GM13977 (cell line): ENCODE data around the gene LDLRAD4.

Experiments
- DNase-seq: peaks from one replicate; pipeline ENCODE4 v3.0.0; 2012; ENCODE audit warnings: low spot score
- in situ Hi-C: fragments of 300-500 bp; cut with MboI; formaldehyde crosslinking; loops from one replicate; pipeline ENCODE4 v1.12.0; 2022; ENCODE audit warnings: low sequenced_read_pairs, low pct_unique_long_range_greater_than_20kb, mixed read lengths, inconsistent platforms; ENCODE audit not compliant: unreplicated experiment
- TF ChIP-seq, protein P1 (sequence below): IDR thresholded peaks from 2 replicates; pipeline ENCODE4 v1.5.1; 2012; ENCODE audit warnings: mild to moderate bottlenecking, control low read depth; ENCODE audit not compliant: insufficient read depth; ENCODE audit errors: extremely low read depth, missing control alignments

LDLRAD4 gene

GRCh38 chr18:13262839-13263691 lies 44.5 kb downstream of the LDLRAD4 start:
- in situ Hi-C loops = no loop called here
- TF ChIP-seq, protein P1, sequence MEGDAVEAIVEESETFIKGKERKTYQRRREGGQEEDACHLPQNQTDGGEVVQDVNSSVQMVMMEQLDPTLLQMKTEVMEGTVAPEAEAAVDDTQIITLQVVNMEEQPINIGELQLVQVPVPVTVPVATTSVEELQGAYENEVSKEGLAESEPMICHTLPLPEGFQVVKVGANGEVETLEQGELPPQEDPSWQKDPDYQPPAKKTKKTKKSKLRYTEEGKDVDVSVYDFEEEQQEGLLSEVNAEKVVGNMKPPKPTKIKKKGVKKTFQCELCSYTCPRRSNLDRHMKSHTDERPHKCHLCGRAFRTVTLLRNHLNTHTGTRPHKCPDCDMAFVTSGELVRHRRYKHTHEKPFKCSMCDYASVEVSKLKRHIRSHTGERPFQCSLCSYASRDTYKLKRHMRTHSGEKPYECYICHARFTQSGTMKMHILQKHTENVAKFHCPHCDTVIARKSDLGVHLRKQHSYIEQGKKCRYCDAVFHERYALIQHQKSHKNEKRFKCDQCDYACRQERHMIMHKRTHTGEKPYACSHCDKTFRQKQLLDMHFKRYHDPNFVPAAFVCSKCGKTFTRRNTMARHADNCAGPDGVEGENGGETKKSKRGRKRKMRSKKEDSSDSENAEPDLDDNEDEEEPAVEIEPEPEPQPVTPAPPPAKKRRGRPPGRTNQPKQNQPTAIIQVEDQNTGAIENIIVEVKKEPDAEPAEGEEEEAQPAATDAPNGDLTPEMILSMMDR = no peak
- DNase-seq = no peak

- in situ Hi-C loops = no loop called here
- TF ChIP-seq, protein P1 = no peak
- no peak for DNase-seq
Measured at GRCh38 chr18:13264091-13265007, 45.8 kb downstream of the LDLRAD4 start.

DNA sequence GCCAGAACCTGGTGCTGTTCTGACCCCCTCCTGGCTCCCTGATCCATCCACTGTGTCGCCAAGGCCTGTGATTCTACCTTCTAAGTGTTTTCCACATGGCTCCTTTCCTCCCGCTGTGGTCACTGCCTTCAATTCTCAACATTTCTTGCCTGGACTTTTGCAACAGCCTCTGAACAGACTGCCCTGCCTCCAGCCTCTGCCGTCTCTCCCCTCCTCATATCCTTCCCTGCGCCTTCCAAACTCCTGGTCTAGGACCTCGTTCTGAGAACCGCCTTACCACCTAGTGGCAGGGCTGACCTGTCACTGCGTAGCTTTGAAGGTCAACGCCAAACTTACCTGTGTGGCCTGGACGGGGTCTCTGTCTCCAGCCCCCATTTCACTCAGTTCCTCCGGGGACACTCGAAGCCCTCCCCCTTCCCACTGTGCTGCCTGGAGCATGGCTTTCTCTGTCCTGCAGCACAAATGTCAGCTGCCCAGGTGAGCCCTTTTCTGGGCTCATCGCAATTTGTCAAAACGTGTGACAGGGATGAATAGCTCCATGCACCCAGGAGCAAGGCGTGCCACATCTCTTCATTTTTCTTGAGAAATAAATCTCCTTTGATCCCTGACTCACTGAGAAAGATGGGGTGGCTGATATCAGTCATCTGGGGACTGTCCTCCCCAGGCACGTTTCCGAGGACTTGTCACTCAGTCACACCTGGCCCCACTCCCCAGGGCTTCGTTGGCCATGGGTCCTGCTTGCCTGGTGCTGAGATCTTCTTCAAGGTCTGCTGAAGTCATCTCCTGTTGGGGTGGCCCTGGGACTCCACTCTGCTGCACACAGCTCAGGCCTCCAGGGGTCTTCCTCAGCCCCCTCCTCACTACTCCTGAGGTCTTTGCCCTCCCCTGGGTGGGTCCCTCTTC lies 46.7 kb downstream of the LDLRAD4 start:
- TF ChIP-seq, protein P1 = no peak
- DNase-seq = no peak
- in situ Hi-C loops = no loop called here

GRCh38 chr18:13265911-13266217 lies 47.3 kb downstream of the LDLRAD4 start:
- in situ Hi-C loops = no loop called here
- TF ChIP-seq, protein P1 = no peak
- DNase-seq = no peak

- no peak for DNase-seq
- in situ Hi-C loops = no loop called here
- TF ChIP-seq, protein P1 = no peak
Measured at GRCh38 chr18:13266218-13267100, 47.9 kb downstream of the LDLRAD4 start.
